H9 (cell line): ENCODE results near the gene LYSMD4. TPM values are rescaled to one million over a fixed set of nuclear protein-coding genes. Genes with fewer than 3 reads are reported as not detected.
"Not testable (repeated sequence)": the region's sequence is repeated elsewhere in the genome, so short reads cannot be mapped to it uniquely, and the experiment has no call there.

Source experiments
- DNase-seq: peaks from one replicate; pipeline ENCODE4 v3.0.0-alpha.2; 2017
- H2AFZ ChIP-seq: one replicate; pipeline ENCODE4 v1.6.1; 2013; ENCODE audit warnings: mild to moderate bottlenecking, low read length, control low read depth, moderate library complexity
- H2AK5ac ChIP-seq: 2 replicates; pipeline ENCODE4 v1.6.1; 2013; ENCODE audit warnings: low read length, control low read depth, mixed read lengths; ENCODE audit not compliant: insufficient read length
- H2BK120ac ChIP-seq: one replicate; pipeline ENCODE4 v1.6.1; 2013; ENCODE audit warnings: low read depth, mild to moderate bottlenecking, low read length, control low read depth, inconsistent platforms; ENCODE audit not compliant: poor library complexity, severe bottlenecking
- H2BK12ac ChIP-seq: 2 replicates; pipeline ENCODE4 v1.6.1; 2013; ENCODE audit warnings: low read length, control low read depth, mixed read lengths, low read depth; ENCODE audit not compliant: insufficient read length
- H2BK15ac ChIP-seq: 2 replicates; pipeline ENCODE4 v1.6.1; 2013; ENCODE audit warnings: low read depth, low read length, control low read depth
- H2BK20ac ChIP-seq: one replicate; pipeline ENCODE4 v1.6.1; 2013; ENCODE audit warnings: low read depth, mild to moderate bottlenecking, low read length, control low read depth, inconsistent platforms; ENCODE audit not compliant: poor library complexity, severe bottlenecking
- H2BK5ac ChIP-seq: 2 replicates; pipeline ENCODE4 v1.6.1; 2013; ENCODE audit warnings: low read length, control low read depth, mixed read lengths; ENCODE audit not compliant: insufficient read length
- H3K14ac ChIP-seq: 2 replicates; pipeline ENCODE4 v1.6.1; 2013; ENCODE audit warnings: low read length, control low read depth; ENCODE audit not compliant: insufficient read depth
- H3K18ac ChIP-seq: 2 replicates; pipeline ENCODE4 v1.6.1; 2013; ENCODE audit warnings: low read depth, mild to moderate bottlenecking, mixed read lengths, low read length, control low read depth; ENCODE audit not compliant: insufficient read length
- H3K23ac ChIP-seq: 2 replicates; pipeline ENCODE4 v1.6.1; 2013; ENCODE audit warnings: low read length, control low read depth, mixed read lengths, low read depth; ENCODE audit not compliant: insufficient read length
- H3K23me2 ChIP-seq: 2 replicates; pipeline ENCODE4 v1.6.1; 2013; ENCODE audit warnings: low read depth, mild to moderate bottlenecking, mixed read lengths, low read length, control low read depth; ENCODE audit not compliant: insufficient read length, poor library complexity, severe bottlenecking
- H3K27ac ChIP-seq: 2 replicates; pipeline ENCODE4 v1.5.1; 2013; ENCODE audit warnings: low read length, control low read depth, mixed read lengths, low read depth; ENCODE audit not compliant: insufficient read length
- H3K27me3 ChIP-seq: 2 replicates; pipeline ENCODE4 v1.6.1; 2013; ENCODE audit warnings: low read length, control low read depth, inconsistent platforms; ENCODE audit not compliant: insufficient read depth
- H3K4ac ChIP-seq: 2 replicates; pipeline ENCODE4 v1.6.1; 2013; ENCODE audit warnings: low read depth, mild to moderate bottlenecking, control low read depth, inconsistent platforms, low read length, moderate library complexity
- H3K4me1 ChIP-seq: 2 replicates; pipeline ENCODE4 v1.6.1; 2013; ENCODE audit warnings: low read length, control low read depth, inconsistent platforms; ENCODE audit not compliant: insufficient read depth
- H3K4me2 ChIP-seq: 2 replicates; pipeline ENCODE4 v1.6.1; 2013; ENCODE audit warnings: low read length, control low read depth, mixed read lengths; ENCODE audit not compliant: insufficient read length, insufficient read depth
- H3K56ac ChIP-seq: 2 replicates; pipeline ENCODE4 v1.6.1; 2013; ENCODE audit warnings: low read depth, mild to moderate bottlenecking, mixed read lengths, low read length, control low read depth; ENCODE audit not compliant: insufficient read length
- H3K79me1 ChIP-seq: 2 replicates; pipeline ENCODE4 v1.6.1; 2013; ENCODE audit warnings: low read depth, mild to moderate bottlenecking, moderate library complexity, low read length, control low read depth, inconsistent platforms; ENCODE audit not compliant: insufficient read depth, poor library complexity, severe bottlenecking
- H3K79me2 ChIP-seq: 2 replicates; pipeline ENCODE4 v1.6.1; 2013; ENCODE audit warnings: low read length, control low read depth, inconsistent platforms; ENCODE audit not compliant: insufficient read depth
- H3K9ac ChIP-seq: 2 replicates; pipeline ENCODE4 v1.6.1; 2013; ENCODE audit warnings: low read length, control low read depth, mixed read lengths; ENCODE audit not compliant: insufficient read length; ENCODE audit errors: extremely low read depth
- H3K9me3 ChIP-seq: one replicate; pipeline ENCODE4 v1.6.1; 2013; ENCODE audit warnings: low read depth, low read length, inconsistent platforms; ENCODE audit not compliant: control insufficient read depth
- H3T11ph ChIP-seq: one replicate; pipeline ENCODE4 v1.6.1; 2013; ENCODE audit warnings: mild to moderate bottlenecking, low read length, control low read depth, inconsistent platforms
- H4K20me1 ChIP-seq: one replicate; pipeline ENCODE4 v1.6.1; 2013; ENCODE audit not compliant: control insufficient read depth, insufficient read length, insufficient read depth
- H4K5ac ChIP-seq: 2 replicates; pipeline ENCODE4 v1.6.1; 2013; ENCODE audit warnings: low read depth, mild to moderate bottlenecking, mixed read lengths, low read length, control low read depth; ENCODE audit not compliant: insufficient read length
- H4K8ac ChIP-seq: replicated peaks from 2 replicates; pipeline ENCODE4 v1.6.1; 2013; ENCODE audit warnings: low read length, control low read depth, mixed read lengths, low read depth; ENCODE audit not compliant: insufficient read length
- H4K91ac ChIP-seq: 2 replicates; pipeline ENCODE4 v1.6.1; 2013; ENCODE audit warnings: low read depth, mild to moderate bottlenecking, moderate library complexity, mixed read lengths, low read length, control low read depth; ENCODE audit not compliant: insufficient read length
- H3K27ac Mint-ChIP-seq, 3 experiments: 2 replicates in 2 of 3; 3 replicates in 1 of 3; pipeline ENCODE4 v1.8.0; 2020 to 2021; ENCODE audit warnings: mixed read lengths in 3 of 3, mild to moderate bottlenecking in 1 of 3, moderate library complexity in 1 of 3
- H3K27me3 Mint-ChIP-seq: 2 replicates; pipeline ENCODE4 v1.8.0; 2021; ENCODE audit warnings: low read depth, mild to moderate bottlenecking, moderate library complexity, mixed read lengths
- H3K36me3 Mint-ChIP-seq, 3 experiments: 2 replicates in 2 of 3; 3 replicates in 1 of 3; pipeline ENCODE4 v1.8.0; 2020 to 2021; ENCODE audit warnings: low read depth in 3 of 3, mixed read lengths in 3 of 3; ENCODE audit not compliant: insufficient read depth in 1 of 3
- H3K4me1 Mint-ChIP-seq, 2 experiments: 2 replicates each; pipeline ENCODE4 v1.8.0; 2020; ENCODE audit warnings: mixed read lengths in 2 of 2
- H3K4me3 Mint-ChIP-seq, 2 experiments: 2 replicates in 1 of 2; 3 replicates in 1 of 2; pipeline ENCODE4 v1.8.0; 2020 to 2021; ENCODE audit warnings: mild to moderate bottlenecking in 2 of 2, mixed read lengths in 2 of 2, moderate library complexity in 1 of 2
- H3K9me3 Mint-ChIP-seq, 2 experiments: 2 replicates in 1 of 2; 3 replicates in 1 of 2; pipeline ENCODE4 v1.8.0; 2020; ENCODE audit warnings: mild to moderate bottlenecking in 2 of 2, mixed read lengths in 2 of 2, moderate library complexity in 1 of 2
- WGBS: extraction: QIAGEN DNeasy Blood & Tissue Kit; methylation state at CpG from one replicate; pipeline ENCODE4 v1.1.7; 2013; ENCODE audit warnings: missing lambda C conversion rate, low lambda C conversion rate, mixed read lengths; ENCODE audit not compliant: insufficient read length; ENCODE audit errors: extremely low coverage; 5-methylcytosine and 5-hydroxymethylcytosine counted together
- long read RNA-seq: library from polyadenylated mRNA; unstranded; transcript quantifications from one replicate; pipeline ENCODE4 v2.0.0, GENCODE V29; 2020
- total RNA-seq: library from RNA; stranded (reverse); gene quantifications from 2 replicates; pipeline ENCODE4 v1.2.1, GENCODE V29; 2021
- TF ChIP-seq, protein P1 (sequence below): fragments of 200-600 bp; sonication (generic); conservative IDR thresholded peaks from 3 replicates; pipeline ENCODE4 v1.8.0; 2021; ENCODE audit warnings: antibody characterized with exemption, mild to moderate bottlenecking

Gene LYSMD4
- total RNA-seq, result 9.3 and 10.0 TPM in 2 replicates
- long read RNA-seq, transcript LYSMD4-210 (2 exons, 2,431 nt), result major isoform, 9 of 86 reads
- long read RNA-seq, partial matches to known transcripts, result 2 of 86 reads
- long read RNA-seq, other reads (novel, unspliced or antisense), result 62 of 86 reads

DNA sequence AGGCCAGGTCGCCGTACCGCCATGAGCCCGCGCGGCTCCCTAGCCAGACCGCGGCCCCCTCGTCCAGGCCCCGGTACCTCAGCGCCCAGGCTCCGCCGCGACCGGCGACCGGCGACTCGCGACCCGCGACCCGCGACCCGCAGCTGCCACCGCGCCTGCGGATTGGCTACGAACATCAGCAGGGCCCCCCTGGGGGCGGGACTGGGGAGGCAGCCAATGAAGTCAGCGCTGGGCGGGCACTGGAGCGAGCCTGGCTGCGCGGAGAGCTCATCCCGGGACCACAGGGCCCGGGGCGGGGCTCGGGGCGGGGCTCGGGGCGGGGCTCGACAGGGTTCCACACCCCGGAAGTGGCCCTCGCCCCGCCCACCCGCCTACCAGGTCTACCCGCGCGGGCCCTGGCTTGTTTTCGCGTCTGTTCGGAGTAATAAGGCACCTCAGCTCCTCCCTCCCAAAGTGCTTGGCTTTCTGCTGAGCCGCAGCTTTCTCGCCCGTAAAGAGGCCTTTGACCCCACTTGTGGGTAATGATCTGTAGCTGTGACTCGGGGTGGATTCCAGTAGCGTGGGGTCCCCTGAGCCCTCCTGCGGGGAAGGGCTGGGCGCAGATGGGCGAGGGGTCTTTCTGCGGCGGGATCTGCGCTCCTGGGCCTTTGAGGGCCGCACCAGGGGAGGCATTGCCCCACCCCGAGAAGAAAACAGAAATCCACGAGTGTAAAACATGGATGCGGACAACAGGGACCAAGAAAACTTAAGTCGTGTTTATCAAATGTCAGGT, at the start of gene LYSMD4:
Gene LYSMD4 (minus strand): TSS at position 170 of the 772 bp plus-strand sequence. CDS start 1,438 bp downstream, outside the sequence.
- no peaks in the 10 kb centered on the region for H3K27me3 ChIP-seq
- no peak within 1 kb of the TSS for H2AK5ac ChIP-seq
- H3K27me3 Mint-ChIP-seq, result peaks cover 11% of the 10 kb centered on the region
- peak within 1 kb of the TSS; percentile 95; the same call in 1 of the 2 replicates for H3K14ac ChIP-seq
- peaks cover 16% of the 10 kb centered on the region for H3K23me2 ChIP-seq
- peak within 1 kb of the TSS; percentile 69 for H3K9ac ChIP-seq
- H3K36me3 Mint-ChIP-seq, result peaks cover 3 to 11% (median 4%) of the 10 kb centered on the region in 3 experiments; a peak in 4 of 7 replicates
- H4K20me1 ChIP-seq, result no peaks in the 10 kb centered on the region
- peak within 1 kb of the TSS; percentile 39 for H2BK12ac ChIP-seq
- TF ChIP-seq, protein P1, sequence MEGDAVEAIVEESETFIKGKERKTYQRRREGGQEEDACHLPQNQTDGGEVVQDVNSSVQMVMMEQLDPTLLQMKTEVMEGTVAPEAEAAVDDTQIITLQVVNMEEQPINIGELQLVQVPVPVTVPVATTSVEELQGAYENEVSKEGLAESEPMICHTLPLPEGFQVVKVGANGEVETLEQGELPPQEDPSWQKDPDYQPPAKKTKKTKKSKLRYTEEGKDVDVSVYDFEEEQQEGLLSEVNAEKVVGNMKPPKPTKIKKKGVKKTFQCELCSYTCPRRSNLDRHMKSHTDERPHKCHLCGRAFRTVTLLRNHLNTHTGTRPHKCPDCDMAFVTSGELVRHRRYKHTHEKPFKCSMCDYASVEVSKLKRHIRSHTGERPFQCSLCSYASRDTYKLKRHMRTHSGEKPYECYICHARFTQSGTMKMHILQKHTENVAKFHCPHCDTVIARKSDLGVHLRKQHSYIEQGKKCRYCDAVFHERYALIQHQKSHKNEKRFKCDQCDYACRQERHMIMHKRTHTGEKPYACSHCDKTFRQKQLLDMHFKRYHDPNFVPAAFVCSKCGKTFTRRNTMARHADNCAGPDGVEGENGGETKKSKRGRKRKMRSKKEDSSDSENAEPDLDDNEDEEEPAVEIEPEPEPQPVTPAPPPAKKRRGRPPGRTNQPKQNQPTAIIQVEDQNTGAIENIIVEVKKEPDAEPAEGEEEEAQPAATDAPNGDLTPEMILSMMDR, result no peak
- H3K4me1 ChIP-seq, result no peaks in the 10 kb centered on the region
- H4K91ac ChIP-seq, result no peak within 1 kb of the TSS
- no peak within 1 kb of the TSS for H2BK20ac ChIP-seq
- peak within 1 kb of the TSS; percentile 92 for H3K4me2 ChIP-seq
- peak within 1 kb of the TSS; percentile 72 for H2BK120ac ChIP-seq
- H3K79me1 ChIP-seq, result no peaks in the 10 kb centered on the region
- peak within 1 kb of the TSS; percentile 94 for H3K18ac ChIP-seq
- H3K79me2 ChIP-seq, result no peaks in the 10 kb centered on the region
- peak within 1 kb of the TSS; percentile 83; the same call in 1 of the 2 replicates for H2BK15ac ChIP-seq
- no peak within 1 kb of the TSS for H3K4ac ChIP-seq
- H3K23ac ChIP-seq, result no peak within 1 kb of the TSS
- peak within 1 kb of the TSS; percentile 96 to 97 (median 96) for H3K27ac Mint-ChIP-seq
- DNase-seq, result peak; percentile 98
- H3K4me1 Mint-ChIP-seq, result peaks cover 24 to 32% of the 10 kb centered on the region in 2 experiments
- WGBS, result no CpG with 5 or more reads among the region's 69 CpGs
- no peaks in the 10 kb centered on the region for H3K9me3 ChIP-seq
- no peak within 1 kb of the TSS for H3K56ac ChIP-seq
- no peaks in the 10 kb centered on the region for H3K9me3 Mint-ChIP-seq
- H3K27ac ChIP-seq, result peak within 1 kb of the TSS; percentile 74
- peak within 1 kb of the TSS; percentile 56 for H4K5ac ChIP-seq
- H3K4me3 Mint-ChIP-seq, result peak within 1 kb of the TSS; percentile 69 to 87
- no peak within 1 kb of the TSS for H3T11ph ChIP-seq
- no peak within 1 kb of the TSS for H2BK5ac ChIP-seq
- no peak within 1 kb of the TSS for H4K8ac ChIP-seq
- peak within 1 kb of the TSS; percentile 85 for H2AFZ ChIP-seq

DNA sequence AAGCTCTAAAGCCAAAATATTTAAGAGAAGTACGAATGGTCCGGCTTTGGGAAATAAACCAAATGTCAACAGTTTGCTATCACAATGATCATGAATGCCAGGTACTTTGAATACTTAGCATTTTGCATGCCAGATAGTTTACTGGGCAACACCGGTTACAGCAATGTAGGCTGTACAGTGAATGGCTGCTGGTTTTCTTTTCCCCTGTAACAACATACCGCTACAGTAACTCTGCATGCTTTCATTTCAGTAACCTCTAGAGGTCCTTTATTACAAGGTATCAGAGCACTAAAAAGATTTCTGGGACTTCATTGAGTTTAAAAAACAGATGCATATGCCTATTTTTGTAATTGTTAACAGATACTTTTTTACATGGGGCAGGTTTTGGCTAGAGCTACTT, 48.8 kb upstream of the LYSMD4 start:
- H3K4me3 Mint-ChIP-seq, H3K4me1 Mint-ChIP-seq, H3K9ac ChIP-seq, H3K27me3 ChIP-seq, H4K5ac ChIP-seq, DNase-seq, H3T11ph ChIP-seq, H3K79me2 ChIP-seq, H4K91ac ChIP-seq, H4K20me1 ChIP-seq, H3K4me1 ChIP-seq, H2BK20ac ChIP-seq, H2BK120ac ChIP-seq, H3K9me3 ChIP-seq, H4K8ac ChIP-seq, H3K9me3 Mint-ChIP-seq, H3K23ac ChIP-seq, H2AK5ac ChIP-seq, H3K36me3 Mint-ChIP-seq, H2BK15ac ChIP-seq, H3K18ac ChIP-seq, H2AFZ ChIP-seq, H3K23me2 ChIP-seq, H2BK12ac ChIP-seq, H3K27ac Mint-ChIP-seq, H3K79me1 ChIP-seq, H3K27me3 Mint-ChIP-seq, H3K4ac ChIP-seq, H3K56ac ChIP-seq, H3K27ac ChIP-seq, H3K4me2 ChIP-seq, H3K14ac ChIP-seq, H2BK5ac ChIP-seq: not testable (repeated sequence)
- WGBS, result no CpG with 5 or more reads among the region's 4 CpGs
